NCI-H2029 (cell line): ENCODE results near the gene EPHA1.

Source experiments
- DNase-seq: peaks from one replicate; lab custom pipeline; 2025; lab: John Stamatoyannopoulos, UW

Gene EPHA1

DNA sequence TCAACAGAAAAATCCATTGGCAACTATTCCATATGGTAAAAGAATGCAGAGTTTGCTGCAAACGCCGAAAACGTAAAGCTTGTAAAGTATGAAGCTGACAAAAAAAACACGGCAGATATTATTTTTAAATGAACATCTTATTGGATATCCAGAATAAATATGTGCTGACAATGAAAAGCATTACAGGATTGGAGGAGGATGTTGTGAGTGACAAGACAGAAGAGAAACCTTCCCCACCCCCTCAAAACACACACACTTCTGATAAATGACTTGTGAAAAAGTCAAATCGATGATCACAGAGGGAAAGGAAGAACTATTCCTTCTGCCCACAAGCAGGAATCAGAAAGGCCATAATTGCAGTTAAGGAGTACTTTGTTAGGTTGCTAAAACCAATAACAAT lies 60.7 kb downstream of the EPHA1 start:
- DNase-seq = no peak

DNA sequence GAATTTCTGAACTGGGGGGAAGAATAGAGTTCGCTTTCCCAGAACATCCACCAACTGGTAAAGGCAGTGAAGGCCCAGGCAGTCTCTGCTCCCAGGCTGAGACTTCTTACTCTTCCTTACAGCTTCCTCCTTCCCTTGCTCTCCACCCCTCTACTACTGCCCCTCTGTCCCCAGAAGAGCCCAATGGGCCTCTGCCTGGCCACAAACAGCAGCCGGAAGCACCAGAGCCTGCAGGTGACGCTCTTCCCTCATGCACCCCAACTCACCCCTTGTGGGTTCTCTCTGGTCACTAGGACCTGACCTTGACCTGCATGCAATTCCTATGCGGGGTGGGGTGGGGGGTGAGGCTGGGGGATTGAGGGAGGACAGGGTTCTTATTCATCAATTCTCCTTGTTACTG lies 62.6 kb downstream of the EPHA1 start:
- no peak for DNase-seq

DNA sequence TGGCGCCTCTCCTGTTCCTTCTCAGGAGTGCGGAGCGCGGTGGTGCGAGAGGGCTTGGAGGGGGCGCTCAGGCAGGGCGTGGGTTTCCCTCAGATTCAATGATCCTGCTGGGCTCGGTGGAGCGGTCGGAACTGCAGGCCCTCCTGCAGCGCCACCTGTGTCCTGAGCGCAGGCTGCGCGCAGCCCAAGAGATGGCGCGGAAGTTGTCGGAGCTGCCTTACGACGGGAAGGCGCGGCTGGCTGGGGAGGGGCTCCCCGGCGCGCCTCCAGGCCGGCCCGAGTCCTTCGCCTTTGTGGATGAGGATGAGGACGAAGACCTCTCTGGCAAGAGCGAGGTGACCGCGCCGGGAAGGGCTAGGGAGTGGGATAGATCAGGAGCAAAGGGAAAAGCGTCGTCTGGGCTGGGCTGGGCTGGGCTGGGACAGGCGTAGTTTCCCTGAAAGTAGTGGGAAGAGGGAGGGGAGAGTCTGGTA lies 63.2 kb downstream of the EPHA1 start:
- no peak for DNase-seq

DNA sequence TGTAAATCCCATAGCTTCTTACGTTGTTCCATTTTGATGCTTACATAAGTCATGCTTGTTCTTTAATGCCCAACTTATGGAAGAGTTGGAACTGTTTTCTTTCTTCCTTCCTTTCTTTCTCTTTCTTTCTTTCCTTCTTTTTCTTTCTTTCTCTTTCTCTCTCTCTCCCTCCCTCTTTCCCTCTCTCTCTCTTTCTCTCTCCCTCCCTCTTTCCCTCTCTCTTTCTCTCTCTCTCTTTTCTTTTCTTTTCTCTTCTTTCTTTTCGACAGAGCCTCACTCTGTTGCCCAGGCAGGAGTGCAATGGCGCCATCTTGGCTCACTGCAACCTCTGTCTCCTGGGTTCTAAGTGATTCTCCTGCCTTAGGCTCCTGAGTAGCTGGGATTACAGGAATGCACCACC lies 65.1 kb downstream of the EPHA1 start:
- DNase-seq = no peak

DNA sequence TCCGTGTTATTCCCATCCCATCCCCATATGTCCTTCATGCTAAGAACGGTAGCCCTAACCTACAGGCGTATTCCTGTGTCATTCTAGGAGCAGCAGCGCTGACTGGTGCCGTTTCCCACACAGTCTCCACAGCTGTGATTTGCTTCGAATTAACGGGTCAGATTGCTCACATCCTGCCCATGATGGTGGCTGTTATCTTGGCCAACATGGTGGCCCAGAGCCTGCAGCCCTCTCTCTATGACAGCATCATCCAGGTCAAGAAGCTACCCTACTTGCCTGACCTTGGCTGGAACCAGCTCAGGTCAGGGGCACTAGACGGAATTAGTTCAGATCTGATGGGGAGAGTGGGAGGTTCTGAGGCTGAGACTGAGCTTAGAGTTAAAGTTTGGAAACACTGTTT lies 66.8 kb downstream of the EPHA1 start:
- no peak for DNase-seq
